ENCODE measurements around the gene LASP1NB.
"Not testable (repeated sequence)": the region's sequence is repeated elsewhere in the genome, so short reads cannot be mapped to it uniquely, and the experiment has no call there.

LASP1NB gene

DNA sequence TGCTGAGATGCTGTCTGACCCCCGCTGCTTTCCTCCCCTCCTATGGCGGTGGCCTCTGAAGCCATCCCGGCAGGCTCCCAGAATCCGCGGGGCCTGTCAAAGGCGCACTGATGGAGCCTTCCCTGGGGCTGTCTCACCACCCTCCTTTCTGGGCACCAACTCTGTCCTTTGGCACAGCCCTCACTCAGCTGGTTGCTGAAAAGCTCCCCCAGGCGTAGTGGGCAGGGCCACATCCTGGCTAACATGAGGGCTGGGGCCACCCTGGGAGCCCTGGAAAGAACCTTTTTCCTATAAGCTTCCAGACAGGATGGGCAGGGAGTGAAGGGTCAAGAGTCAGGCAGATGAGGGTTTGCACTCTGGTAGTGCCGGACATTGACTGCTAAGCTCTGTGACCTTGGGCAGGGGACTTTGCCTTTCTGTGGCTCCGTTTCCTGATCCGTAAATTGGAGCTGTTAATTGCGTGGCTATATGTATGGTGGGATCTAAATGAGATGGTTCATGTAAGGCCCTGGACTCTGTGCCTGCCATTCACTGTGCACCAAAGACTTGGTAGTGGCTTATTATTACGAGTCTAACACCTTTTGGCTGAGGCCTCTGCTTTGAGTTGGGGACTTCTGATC is 27.6 kb upstream of the LASP1NB start:
- no peak for DNase-seq

GRCh38 chr17:38898291-38898679 is 27.1 kb upstream of the LASP1NB start:
- DNase-seq = no peak

DNA sequence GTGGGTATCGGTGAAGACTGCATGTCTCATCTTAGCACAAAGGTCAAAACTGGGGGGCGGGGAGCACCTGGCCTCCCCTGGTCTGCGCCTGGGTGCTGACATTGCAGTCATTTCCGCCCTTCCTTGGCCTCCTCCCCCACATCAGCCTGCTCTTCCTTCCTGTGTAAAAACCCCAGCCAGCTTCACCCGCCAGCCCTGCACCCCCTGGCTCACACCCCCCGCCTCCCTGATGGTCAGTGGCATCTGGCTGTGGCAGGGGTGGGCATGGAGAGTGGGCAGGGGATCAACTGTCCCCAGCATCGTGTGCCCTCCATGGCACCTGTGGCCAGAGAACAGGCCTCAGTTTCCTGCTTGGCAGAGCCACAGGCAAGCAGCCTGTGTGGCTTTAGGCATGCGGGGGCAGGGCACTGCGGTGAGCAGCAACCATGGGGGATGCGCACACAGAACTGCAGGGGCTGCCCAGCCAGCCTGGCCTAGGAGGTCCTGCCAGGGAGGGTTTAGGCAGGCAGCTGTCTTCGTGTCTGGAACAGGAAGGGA is 26.5 kb upstream of the LASP1NB start:
- DNase-seq = no peak

DNA sequence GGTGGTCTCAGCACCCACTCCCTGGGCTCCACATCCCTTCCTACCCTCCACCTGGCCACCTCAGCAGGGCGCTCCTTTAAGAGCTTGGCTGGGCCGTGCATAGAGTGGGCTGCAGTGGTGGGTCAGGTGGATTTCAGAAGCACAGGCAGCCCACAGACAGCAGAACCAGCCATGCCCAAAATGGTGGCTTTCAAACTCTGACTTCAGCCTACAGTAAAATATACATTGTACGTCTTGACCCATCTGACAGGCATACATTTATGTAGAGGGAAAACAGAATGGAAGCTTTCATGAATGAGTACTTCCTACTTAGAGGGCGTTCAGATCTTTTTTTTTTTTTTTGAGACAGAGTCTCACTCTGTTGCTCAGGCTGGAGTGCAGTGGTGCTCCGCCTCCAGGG is 26.0 kb upstream of the LASP1NB start:
- no peak for DNase-seq

GRCh38 chr17:38900978-38901656 is 24.3 kb upstream of the LASP1NB start:
- no peak for DNase-seq

DNA sequence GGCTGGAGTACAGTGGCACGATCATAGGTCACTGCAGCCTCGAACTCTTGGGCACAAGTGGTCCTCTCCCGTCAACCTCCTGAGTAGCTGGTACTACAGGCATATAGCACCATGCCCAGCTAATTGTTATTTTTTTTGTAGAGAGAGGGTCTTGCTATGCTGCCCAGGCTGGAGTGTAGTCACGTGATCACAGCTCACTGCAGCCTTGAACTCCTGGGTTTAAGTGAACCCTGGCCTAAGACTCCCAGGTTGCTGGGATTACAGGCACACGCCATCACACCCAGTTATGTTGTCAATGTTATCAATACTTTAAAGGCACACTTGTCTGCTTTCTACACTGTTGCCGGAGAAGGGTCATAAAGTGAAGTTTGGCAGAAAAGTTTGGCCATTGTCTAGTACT is 22.0 kb upstream of the LASP1NB start:
- no peak for DNase-seq

- no peak for DNase-seq
These were observed 20.5 kb upstream of the LASP1NB start for GRCh38 chr17:38904892-38905291.

DNA sequence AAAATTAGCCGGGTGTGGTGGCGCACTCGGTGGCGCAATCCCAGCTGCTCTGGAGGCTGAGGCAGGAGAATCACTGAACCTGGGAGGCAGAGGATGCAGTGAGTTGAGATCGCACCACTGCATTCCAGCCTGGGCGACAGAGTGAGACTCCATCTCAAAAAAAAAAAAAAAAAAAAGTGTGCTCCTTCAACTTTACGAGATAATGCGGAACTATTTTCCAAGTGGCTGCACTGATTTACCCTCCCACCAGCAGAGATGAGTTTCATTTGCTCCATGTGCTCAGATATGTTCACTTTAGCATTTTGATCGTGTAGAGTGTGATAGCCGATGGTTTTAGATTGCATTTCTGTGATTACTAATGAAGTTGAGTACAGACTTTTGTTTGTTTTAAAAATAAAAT is 20.0 kb upstream of the LASP1NB start:
- DNase-seq = no peak

- no peak for DNase-seq
These were observed 18.8 kb upstream of the LASP1NB start for GRCh38 chr17:38906460-38907228.

- no peak for DNase-seq
These were observed 17.3 kb upstream of the LASP1NB start for GRCh38 chr17:38907930-38908675.

DNA sequence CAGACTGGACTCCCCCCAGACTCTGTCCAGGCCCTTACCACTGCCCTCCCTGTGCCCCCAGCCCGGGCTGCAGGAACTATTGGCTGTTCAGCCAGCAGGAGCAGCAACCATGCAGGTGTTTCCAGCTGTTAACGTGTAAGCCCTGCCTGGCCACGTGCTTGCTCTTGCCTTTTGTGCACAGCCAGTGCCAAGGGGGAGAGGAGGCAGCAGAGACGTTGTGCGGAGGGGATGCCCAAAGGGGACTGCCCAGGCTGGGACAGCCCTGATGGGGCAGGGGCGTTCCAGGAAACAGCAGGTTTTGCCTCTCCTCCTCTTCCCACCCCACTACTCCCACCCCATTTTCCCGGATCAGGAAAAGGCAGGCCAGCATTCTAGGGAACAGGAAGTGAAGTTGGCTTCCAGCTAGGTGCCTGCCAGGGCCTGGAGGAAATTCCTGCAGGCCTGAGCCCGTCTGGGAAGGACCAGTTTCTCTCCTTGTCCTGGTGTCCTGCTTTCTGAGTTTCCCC is 16.7 kb upstream of the LASP1NB start:
- DNase-seq = no peak

DNA sequence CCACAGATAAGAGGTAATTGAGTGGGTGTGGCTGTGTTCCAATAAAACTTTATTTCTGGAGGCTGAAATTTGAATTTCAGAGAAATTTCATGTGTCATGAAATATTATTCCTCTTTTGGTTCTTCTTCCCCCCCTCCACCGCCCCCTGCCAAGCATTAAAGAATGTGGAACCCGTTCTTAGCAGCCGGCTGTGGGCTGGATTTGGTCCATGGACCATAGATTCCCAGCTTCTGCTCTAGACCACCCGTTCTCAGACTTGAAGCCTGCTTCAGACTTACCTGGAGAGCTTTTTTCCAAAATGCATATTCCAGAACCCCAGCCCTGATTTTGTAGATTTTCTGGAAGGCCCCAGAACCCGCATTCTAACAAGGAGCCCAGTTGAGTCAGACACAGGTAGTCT is 15.1 kb upstream of the LASP1NB start:
- no peak for DNase-seq

GRCh38 chr17:38911081-38911730 is 14.2 kb upstream of the LASP1NB start:
- DNase-seq = no peak

- not testable (repeated sequence) for DNase-seq
These were observed 13.7 kb upstream of the LASP1NB start for GRCh38 chr17:38911731-38912081.

- no peak for DNase-seq
These were observed 13.1 kb upstream of the LASP1NB start for GRCh38 chr17:38912221-38912813.

- no peak for DNase-seq
These were observed 10.4 kb upstream of the LASP1NB start for GRCh38 chr17:38914741-38915638.

DNA sequence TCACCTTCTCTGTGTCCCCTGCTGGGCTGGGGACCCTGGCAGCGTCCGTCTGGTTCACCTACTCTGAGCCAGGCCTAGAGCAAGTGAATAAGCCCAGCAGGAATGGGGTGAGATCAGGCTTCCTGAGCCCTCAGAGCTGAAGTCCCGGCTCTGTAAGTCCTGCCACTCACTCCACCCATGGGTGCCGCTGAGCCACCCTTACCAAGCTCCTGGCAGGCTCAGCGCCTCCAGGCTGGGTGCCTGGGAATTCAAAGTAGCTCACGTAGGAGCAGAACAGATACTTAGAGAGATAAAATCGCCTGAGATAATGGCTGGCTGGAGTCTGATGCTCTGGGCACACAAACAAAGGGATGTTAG is 9.8 kb upstream of the LASP1NB start:
- no peak for DNase-seq

DNA sequence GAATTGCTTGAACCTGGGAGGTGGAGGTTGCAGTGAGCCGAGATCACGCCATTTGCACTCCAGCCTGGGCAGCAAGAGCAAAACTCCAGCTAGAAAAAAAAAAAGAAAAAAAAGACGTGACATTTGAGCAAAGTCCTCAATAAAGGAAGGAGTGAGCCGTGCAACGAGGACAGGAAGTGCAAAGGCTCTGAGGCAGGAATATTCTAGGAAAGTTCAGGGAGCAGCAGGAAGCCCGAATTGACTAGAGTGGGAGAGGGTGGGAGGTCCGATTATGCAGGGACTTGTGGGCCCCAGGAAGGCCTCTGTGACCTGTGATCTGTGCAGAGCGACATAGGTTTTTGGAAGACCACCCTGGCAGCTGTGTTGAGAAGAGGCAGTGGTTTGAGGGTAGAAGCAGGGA is 8.6 kb upstream of the LASP1NB start:
- DNase-seq = no peak

GRCh38 chr17:38917259-38917658 is 8.2 kb upstream of the LASP1NB start:
- no peak for DNase-seq

- no peak for DNase-seq
These were observed 7.1 kb upstream of the LASP1NB start for GRCh38 chr17:38918129-38918913.
